ENCODE data around the gene TMSB10.

- no peak for TF ChIP-seq EZH2phosphoT487 (IDR thresholded peaks at IDR 0.05; ENCODE audit: low read depth, severe bottlenecking, unreplicated experiment)
- no peak for TF ChIP-seq CTCF (IDR thresholded peaks at IDR 0.05; ENCODE audit: poor library complexity)
Observed at GRCh38 chr2:84904151-84904550, 1.3 kb upstream of the TMSB10 start.
